Lower leg skin (tissue), 3 donors: ENCODE data around the gene DTWD1.

ENCODE experiments used
- POLR2A ChIP-seq, 2 donors: fragments of 450-650 bp; IDR thresholded peaks; one replicate each; pipeline ENCODE4 v1.6.1; 2016 to 2017; ENCODE audit warnings: antibody characterized with exemption in 2 of 2, mild to moderate bottlenecking in 1 of 2, moderate library complexity in 1 of 2
- TF ChIP-seq, protein P1 (sequence below), 3 donors: fragments of 450-650 bp; IDR thresholded peaks; one replicate each; pipeline ENCODE4 v1.5.1; 2016; ENCODE audit warnings: antibody characterized with exemption in 3 of 3, mild to moderate bottlenecking in 3 of 3, moderate library complexity in 2 of 3

DNA sequence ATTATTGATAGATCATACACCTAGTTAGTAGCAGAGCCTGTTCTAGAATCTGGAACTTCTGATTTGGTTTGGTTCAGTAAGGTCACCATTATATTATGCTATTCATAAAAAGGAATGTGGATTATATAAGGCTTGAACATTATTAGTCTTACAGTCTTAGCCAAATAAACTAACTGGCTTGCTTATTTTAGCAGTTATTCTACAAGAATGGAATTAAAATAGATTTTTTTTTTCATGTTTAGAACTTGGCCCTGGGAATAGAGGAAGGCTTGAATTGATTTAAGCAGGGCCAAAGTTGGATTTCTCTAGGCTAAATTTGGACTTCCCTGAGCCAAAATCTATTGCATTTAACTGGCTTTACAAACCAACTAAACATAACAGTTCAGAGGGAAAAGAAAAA lies 24.4 kb downstream of the DTWD1 start:
- no peak for TF ChIP-seq POLR2A (IDR thresholded peaks at IDR 0.05)
- TF ChIP-seq, protein P1, sequence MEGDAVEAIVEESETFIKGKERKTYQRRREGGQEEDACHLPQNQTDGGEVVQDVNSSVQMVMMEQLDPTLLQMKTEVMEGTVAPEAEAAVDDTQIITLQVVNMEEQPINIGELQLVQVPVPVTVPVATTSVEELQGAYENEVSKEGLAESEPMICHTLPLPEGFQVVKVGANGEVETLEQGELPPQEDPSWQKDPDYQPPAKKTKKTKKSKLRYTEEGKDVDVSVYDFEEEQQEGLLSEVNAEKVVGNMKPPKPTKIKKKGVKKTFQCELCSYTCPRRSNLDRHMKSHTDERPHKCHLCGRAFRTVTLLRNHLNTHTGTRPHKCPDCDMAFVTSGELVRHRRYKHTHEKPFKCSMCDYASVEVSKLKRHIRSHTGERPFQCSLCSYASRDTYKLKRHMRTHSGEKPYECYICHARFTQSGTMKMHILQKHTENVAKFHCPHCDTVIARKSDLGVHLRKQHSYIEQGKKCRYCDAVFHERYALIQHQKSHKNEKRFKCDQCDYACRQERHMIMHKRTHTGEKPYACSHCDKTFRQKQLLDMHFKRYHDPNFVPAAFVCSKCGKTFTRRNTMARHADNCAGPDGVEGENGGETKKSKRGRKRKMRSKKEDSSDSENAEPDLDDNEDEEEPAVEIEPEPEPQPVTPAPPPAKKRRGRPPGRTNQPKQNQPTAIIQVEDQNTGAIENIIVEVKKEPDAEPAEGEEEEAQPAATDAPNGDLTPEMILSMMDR (IDR thresholded peaks at IDR 0.05): no peak
